T-cell (primary cell): Measurements from ENCODE around the gene POTEF. TPM values are rescaled to one million over a fixed set of nuclear protein-coding genes. Genes with fewer than 3 reads are reported as not detected.
"Not testable (repeated sequence)": the region's sequence is repeated elsewhere in the genome, so short reads cannot be mapped to it uniquely, and the experiment has no call there.

Experiments
- ATAC-seq, 4 experiments: fragments of 200-7000 bp in 3 of 4; fragments of 150-1000 bp in 1 of 4; cut with Tn5 transposase; replicated peaks in 1 of 4; 1 replicate in 3 of 4; 2 replicates in 1 of 4; pipeline ENCODE4 v1.10.0; 2021; ENCODE audit warnings: moderate library complexity in 3 of 4, mild to moderate bottlenecking in 2 of 4, moderate number of reproducible peaks in 1 of 4
- CTCF ChIA-PET, 2 donors: fragments of 300-600 bp; sonication (Branson Sonifier 250); formaldehyde crosslinking; loops; one replicate each; lab custom pipeline; 2022; ENCODE audit warnings: antibody characterized with exemption in 2 of 2; lab: Charles Lee
- POLR2A ChIA-PET, 2 donors: fragments of 300-600 bp; sonication (Branson Sonifier 250); formaldehyde crosslinking; loops; one replicate each; lab custom pipeline; 2022; ENCODE audit warnings: antibody characterized with exemption in 2 of 2; lab: Charles Lee
- DNase-seq, 35 experiments: peaks; one replicate each; pipeline versions ENCODE4 v3.0.0 to v3.0.0-alpha.2; 2013 to 2023
- H3K27ac ChIP-seq: one replicate; pipeline ENCODE4 v1.5.1; 2013; ENCODE audit warnings: low read length
- H3K27me3 ChIP-seq, 2 experiments: replicated peaks in 1 of 2; 1 replicate in 1 of 2; 2 replicates in 1 of 2; pipeline versions ENCODE4 v1.6.1 to v1.7.0; 2013; ENCODE audit warnings: low read length in 1 of 2, mixed read lengths in 1 of 2; ENCODE audit not compliant: control insufficient read depth in 2 of 2, insufficient read depth in 2 of 2; ENCODE audit errors: extremely low read depth in 1 of 2
- H3K36me3 ChIP-seq, 2 donors: 1 replicate in 1 of 2; 2 replicates in 1 of 2; pipeline versions ENCODE4 v1.6.1 to v1.7.0; 2013; ENCODE audit warnings: low read length in 1 of 2; ENCODE audit not compliant: control insufficient read depth in 2 of 2, insufficient read depth in 1 of 2; ENCODE audit errors: extremely low read depth in 1 of 2
- H3K4me1 ChIP-seq, 2 experiments: 1 replicate in 1 of 2; 2 replicates in 1 of 2; pipeline versions ENCODE4 v1.6.1 to v1.7.0; 2013; ENCODE audit warnings: low read length in 2 of 2, mixed read lengths in 1 of 2; ENCODE audit not compliant: insufficient read depth in 2 of 2, control insufficient read depth in 1 of 2; ENCODE audit errors: extremely low read depth in 1 of 2
- H3K4me3 ChIP-seq, 2 donors: 1 replicate in 1 of 2; 2 replicates in 1 of 2; pipeline versions ENCODE4 v1.5.1 to v1.7.0; 2013; ENCODE audit warnings: mild to moderate bottlenecking in 2 of 2, low read length in 1 of 2, moderate library complexity in 1 of 2; ENCODE audit not compliant: control insufficient read depth in 1 of 2; ENCODE audit errors: extremely low read depth in 1 of 2
- H3K9me3 ChIP-seq: 2 replicates; pipeline ENCODE4 v1.7.0; 2013
- H3K27ac Mint-ChIP-seq, 2 donors: one replicate each; pipeline ENCODE4 v1.8.0; 2020 to 2021; ENCODE audit warnings: mild to moderate bottlenecking in 2 of 2, mixed read lengths in 2 of 2
- H3K27me3 Mint-ChIP-seq, 2 donors: one replicate each; pipeline ENCODE4 v1.8.0; 2021 to 2022; ENCODE audit warnings: mixed read lengths in 2 of 2
- H3K36me3 Mint-ChIP-seq: one replicate; pipeline ENCODE4 v1.8.0; 2021; ENCODE audit warnings: mixed read lengths
- H3K4me1 Mint-ChIP-seq, 3 donors: one replicate each; pipeline ENCODE4 v1.8.0; 2020 to 2022; ENCODE audit warnings: mixed read lengths in 3 of 3, mild to moderate bottlenecking in 1 of 3
- H3K4me3 Mint-ChIP-seq, 3 donors: one replicate each; pipeline ENCODE4 v1.8.0; 2020 to 2022; ENCODE audit warnings: mild to moderate bottlenecking in 3 of 3, mixed read lengths in 3 of 3, moderate library complexity in 3 of 3
- H3K9me3 Mint-ChIP-seq, 3 donors: one replicate each; pipeline ENCODE4 v1.8.0; 2020 to 2022; ENCODE audit warnings: mixed read lengths in 3 of 3
- WGBS: methylation state at CpG from one replicate; pipeline ENCODE4 v1.1.5; 2013; ENCODE audit warnings: missing lambda C conversion rate; ENCODE audit not compliant: insufficient coverage; 5-methylcytosine and 5-hydroxymethylcytosine counted together
- total RNA-seq, 35 experiments: library from RNA in 6 of 35; stranded (reverse) in 6 of 35; fragments of 120-200 nt in 1 of 35; gene quantifications; one replicate each; pipeline versions ENCODE4 v1.2.1 to v1.2.4 and lab custom pipeline; 2013 to 2026

The POTEF gene
- total RNA-seq, 5 donors from 2014 or later (not counting 1 experiment from before 2014, with no cell fraction given): not detected

DNA sequence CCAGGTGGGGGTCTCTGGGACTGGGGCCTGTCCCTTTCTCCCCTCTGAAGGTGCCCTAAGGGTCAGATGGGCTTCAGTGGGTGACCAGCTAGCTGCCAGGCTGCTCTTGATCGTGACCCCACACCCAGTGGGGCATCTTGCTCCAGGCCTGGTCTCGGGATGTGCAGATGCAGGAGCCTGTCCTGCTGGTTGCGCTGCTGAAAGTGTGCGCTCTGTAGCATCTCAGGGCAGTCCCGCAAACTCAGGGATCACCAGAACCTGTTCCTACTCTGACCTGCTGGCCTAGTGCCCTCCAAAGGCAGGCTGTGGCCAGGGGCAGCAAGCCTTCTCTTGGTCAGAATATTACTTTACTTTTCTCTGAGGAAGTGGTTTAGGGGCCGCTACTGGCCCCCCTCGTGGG is 11.5 kb upstream of the POTEF start:
- H3K9me3 Mint-ChIP-seq, ATAC-seq, H3K4me3 Mint-ChIP-seq, POLR2A ChIA-PET, H3K36me3 ChIP-seq, H3K27ac ChIP-seq, H3K4me3 ChIP-seq, H3K27me3 Mint-ChIP-seq, H3K27ac Mint-ChIP-seq, CTCF ChIA-PET, H3K9me3 ChIP-seq, H3K36me3 Mint-ChIP-seq, DNase-seq: not testable (repeated sequence)
- Histone ChIP-seq H3K4me1 (peaks cover 0 to 12% of the 10 kb centered on the region in 2 experiments), H3K27me3 (peaks cover 0 to 22% of the 10 kb centered on the region in 2 experiments)
- WGBS: no CpG with 5 or more reads among the region's 7 CpGs
- H3K4me1 Mint-ChIP-seq: peaks cover 0 to 10% (median 10%) of the 10 kb centered on the region in 3 donors

DNA sequence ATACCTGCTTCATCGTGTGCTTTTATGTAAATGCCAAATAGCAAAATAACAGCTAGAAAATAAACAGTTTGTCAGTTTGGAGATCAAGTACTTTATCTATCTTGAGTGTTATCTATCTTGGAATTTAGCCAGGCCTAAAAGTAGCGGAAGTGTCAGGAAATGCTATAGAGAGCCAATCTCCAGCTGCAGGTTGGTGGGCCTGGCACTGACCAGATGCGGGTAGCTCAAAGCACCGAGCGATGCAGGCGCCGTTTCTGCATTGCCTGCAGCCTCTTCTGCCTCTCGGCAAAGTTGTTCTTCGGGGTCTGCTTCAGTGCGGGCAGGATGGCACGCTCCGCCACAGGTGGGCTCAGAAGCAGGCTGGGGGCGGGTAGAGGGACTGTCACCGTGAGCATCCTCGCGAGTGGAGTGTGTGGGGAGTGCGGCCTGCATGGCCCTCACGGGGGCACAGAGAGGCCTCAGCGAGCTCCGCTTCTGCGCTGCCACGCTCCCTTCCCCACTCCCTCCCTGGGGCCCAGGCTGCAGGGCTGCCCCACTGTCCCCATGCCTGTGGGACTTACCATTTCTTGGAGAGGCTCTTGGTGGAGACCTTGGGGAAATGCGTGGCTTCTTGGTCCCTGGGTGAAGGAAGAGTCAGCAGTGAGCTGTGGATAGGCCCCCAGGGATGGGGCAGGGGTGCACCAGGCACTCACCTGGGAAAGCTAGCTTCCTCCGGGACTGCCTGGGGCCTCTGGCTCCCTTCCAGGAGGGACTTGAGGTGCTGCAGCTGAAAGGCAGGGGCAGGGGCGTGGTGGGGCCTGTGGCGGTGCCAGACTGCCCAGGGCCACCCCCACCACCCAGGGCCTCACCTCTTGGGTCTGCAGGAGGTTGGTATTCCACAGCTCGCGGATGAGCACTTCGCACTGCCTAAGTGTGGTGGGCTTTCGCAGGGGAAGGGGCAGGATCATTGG is 10.6 kb upstream of the POTEF start:
- H3K4me3 Mint-ChIP-seq, H3K27me3 Mint-ChIP-seq, H3K36me3 ChIP-seq, DNase-seq, CTCF ChIA-PET, ATAC-seq, H3K9me3 Mint-ChIP-seq, H3K4me1 Mint-ChIP-seq, POLR2A ChIA-PET, H3K4me1 ChIP-seq, H3K4me3 ChIP-seq, H3K27ac Mint-ChIP-seq, H3K27ac ChIP-seq, H3K9me3 ChIP-seq, H3K36me3 Mint-ChIP-seq: not testable (repeated sequence)
- H3K27me3 ChIP-seq: peaks cover 0 to 16% of the 10 kb centered on the region in 2 experiments
- WGBS: 93% methylated on average over 14 of the region's 30 CpGs

DNA sequence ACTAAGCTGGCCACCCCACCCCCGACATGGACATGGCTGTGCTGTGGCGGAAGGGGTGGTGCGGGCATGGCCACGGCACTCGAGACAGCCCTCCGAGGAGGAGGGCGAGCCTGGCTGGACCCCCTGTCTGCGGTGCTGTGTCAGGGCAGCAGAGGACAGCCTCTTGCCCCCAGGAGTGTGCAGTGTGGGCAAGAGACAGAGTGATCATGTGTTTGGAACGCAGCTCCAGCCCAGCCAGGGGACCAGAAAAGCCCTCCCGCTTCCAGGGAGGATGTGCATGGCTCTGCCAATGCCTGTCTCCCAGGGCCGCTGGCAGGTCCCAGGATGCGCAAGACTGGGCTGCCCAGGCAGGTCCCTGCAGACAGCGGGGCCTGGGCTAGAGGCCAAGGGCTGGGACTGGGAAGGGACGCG is 9.8 kb upstream of the POTEF start:
- H3K9me3 ChIP-seq, H3K27me3 Mint-ChIP-seq, H3K4me1 Mint-ChIP-seq, H3K27ac Mint-ChIP-seq, H3K9me3 Mint-ChIP-seq, H3K36me3 Mint-ChIP-seq, ATAC-seq, H3K4me1 ChIP-seq, H3K36me3 ChIP-seq, CTCF ChIA-PET, POLR2A ChIA-PET, DNase-seq, H3K4me3 ChIP-seq, H3K27ac ChIP-seq, H3K4me3 Mint-ChIP-seq: not testable (repeated sequence)
- peaks cover 0 to 16% of the 10 kb centered on the region in 2 experiments for H3K27me3 ChIP-seq
- WGBS: 82% methylated on average over 8 of the region's 15 CpGs

DNA sequence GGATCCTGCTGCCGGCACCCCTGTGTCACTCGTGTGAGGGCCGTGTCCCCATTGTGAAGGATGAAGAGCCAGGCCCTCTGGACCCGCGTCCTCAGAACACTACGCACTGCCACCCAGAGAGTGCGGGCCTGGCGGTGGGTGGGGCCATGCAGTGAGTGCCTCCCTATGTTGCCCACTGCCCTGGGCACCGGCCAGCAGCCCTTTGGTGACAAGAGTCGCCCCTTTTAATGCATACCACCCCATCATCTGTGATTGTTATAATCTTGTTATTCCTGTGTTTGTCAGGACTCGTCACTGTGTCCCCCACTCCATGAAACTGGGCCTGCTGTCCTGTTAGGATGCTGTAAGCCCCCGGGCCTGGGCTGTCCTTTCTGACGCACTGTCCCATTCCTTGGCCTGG is 9.3 kb upstream of the POTEF start:
- H3K4me1 Mint-ChIP-seq, H3K27ac Mint-ChIP-seq, H3K4me3 ChIP-seq, H3K27ac ChIP-seq, H3K36me3 Mint-ChIP-seq, DNase-seq, ATAC-seq, H3K4me1 ChIP-seq, H3K9me3 Mint-ChIP-seq, H3K36me3 ChIP-seq, H3K4me3 Mint-ChIP-seq, CTCF ChIA-PET, H3K9me3 ChIP-seq, POLR2A ChIA-PET, H3K27me3 Mint-ChIP-seq: not testable (repeated sequence)
- WGBS: no CpG with 5 or more reads among the region's 13 CpGs
- H3K27me3 ChIP-seq: peaks cover 0 to 13% of the 10 kb centered on the region in 2 experiments

DNA sequence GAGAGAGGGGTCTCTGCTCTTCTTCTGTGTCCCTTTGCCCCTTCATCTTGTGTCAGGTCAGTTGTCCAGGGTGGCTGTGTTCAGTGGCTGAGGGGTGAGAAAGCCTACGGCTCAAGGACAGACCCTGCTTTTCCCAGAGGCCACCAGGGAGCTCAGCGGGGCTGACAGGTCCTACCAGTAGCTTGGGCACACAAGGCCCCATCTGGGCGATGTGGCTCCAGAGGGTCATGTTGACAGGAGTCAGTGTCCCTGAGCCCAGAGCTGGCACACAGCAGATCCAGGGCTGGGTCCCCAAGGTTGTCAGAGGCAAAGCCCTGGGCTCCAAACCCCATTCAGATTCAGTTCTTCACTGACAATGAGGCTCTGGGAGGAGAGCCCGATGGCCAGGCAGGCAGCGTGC is 8.1 kb upstream of the POTEF start:
- H3K27me3 ChIP-seq, H3K4me3 Mint-ChIP-seq, H3K36me3 ChIP-seq, H3K4me1 Mint-ChIP-seq, H3K36me3 Mint-ChIP-seq, H3K4me3 ChIP-seq, H3K9me3 Mint-ChIP-seq, CTCF ChIA-PET, ATAC-seq, H3K27ac ChIP-seq, POLR2A ChIA-PET, H3K27ac Mint-ChIP-seq, H3K27me3 Mint-ChIP-seq, H3K4me1 ChIP-seq, H3K9me3 ChIP-seq, DNase-seq: not testable (repeated sequence)
- 73% methylated on average over 3 of the region's 5 CpGs for WGBS

DNA sequence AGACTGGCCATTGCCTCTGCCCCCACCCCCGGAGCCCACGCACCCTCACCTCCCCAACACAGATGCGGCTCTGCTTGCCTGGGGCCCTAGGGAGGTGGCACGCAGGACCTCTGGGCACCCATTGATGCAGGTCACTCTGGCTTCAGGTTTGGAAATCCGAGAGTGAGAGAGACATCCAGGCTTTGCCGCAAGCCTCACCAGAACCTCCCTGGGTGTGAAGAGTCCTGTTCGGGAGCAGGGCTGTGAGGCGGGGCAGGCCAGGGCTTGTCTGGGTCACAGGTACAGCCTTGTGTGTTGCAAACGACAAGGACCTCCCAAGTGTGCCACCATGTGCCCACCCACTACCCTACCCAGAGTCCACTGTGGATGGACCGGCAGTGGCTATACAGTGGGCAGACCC is 7.5 kb upstream of the POTEF start:
- H3K27me3 ChIP-seq, H3K27ac ChIP-seq, H3K4me3 ChIP-seq, H3K36me3 ChIP-seq, H3K4me3 Mint-ChIP-seq, DNase-seq, H3K9me3 ChIP-seq, H3K27me3 Mint-ChIP-seq, H3K36me3 Mint-ChIP-seq, H3K9me3 Mint-ChIP-seq, CTCF ChIA-PET, ATAC-seq, H3K4me1 Mint-ChIP-seq, H3K4me1 ChIP-seq, H3K27ac Mint-ChIP-seq, POLR2A ChIA-PET: not testable (repeated sequence)
- 95% methylated on average over 5 of the region's 10 CpGs for WGBS
